Measurements from ENCODE around the gene POGLUT3. TPM values are rescaled to one million over a fixed set of nuclear protein-coding genes. Genes with fewer than 3 reads are reported as not detected.

Gene POGLUT3
- total RNA-seq, 2 donors from 2014 or later: 10.2 to 13.2 TPM

GRCh38 chr11:108525161-108525560 is 27.0 kb upstream of the POGLUT3 start:
- no peak for DNase-seq (ENCODE audit: low spot score)
- Histone ChIP-seq H3K27me3 (no peaks in the 10 kb centered on the region), H3K27ac (no peak overlapping the region), H3K9me3 (no peaks in the 10 kb centered on the region), H3K4me1 (no peaks in the 10 kb centered on the region), H3K36me3 (no peaks in the 10 kb centered on the region), H3K4me3 (no peak overlapping the region)
- TF ChIP-seq, protein P1, sequence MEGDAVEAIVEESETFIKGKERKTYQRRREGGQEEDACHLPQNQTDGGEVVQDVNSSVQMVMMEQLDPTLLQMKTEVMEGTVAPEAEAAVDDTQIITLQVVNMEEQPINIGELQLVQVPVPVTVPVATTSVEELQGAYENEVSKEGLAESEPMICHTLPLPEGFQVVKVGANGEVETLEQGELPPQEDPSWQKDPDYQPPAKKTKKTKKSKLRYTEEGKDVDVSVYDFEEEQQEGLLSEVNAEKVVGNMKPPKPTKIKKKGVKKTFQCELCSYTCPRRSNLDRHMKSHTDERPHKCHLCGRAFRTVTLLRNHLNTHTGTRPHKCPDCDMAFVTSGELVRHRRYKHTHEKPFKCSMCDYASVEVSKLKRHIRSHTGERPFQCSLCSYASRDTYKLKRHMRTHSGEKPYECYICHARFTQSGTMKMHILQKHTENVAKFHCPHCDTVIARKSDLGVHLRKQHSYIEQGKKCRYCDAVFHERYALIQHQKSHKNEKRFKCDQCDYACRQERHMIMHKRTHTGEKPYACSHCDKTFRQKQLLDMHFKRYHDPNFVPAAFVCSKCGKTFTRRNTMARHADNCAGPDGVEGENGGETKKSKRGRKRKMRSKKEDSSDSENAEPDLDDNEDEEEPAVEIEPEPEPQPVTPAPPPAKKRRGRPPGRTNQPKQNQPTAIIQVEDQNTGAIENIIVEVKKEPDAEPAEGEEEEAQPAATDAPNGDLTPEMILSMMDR (IDR thresholded peaks at IDR 0.05): no peak

GRCh38 chr11:108524422-108524821 is 26.2 kb upstream of the POGLUT3 start:
- DNase-seq (ENCODE audit: low spot score): no peak
- Histone ChIP-seq H3K36me3 (no peaks in the 10 kb centered on the region), H3K27me3 (no peaks in the 10 kb centered on the region), H3K4me1 (no peaks in the 10 kb centered on the region), H3K4me3 (no peak overlapping the region), H3K27ac (no peak overlapping the region), H3K9me3 (no peaks in the 10 kb centered on the region)
- TF ChIP-seq, protein P1 (IDR thresholded peaks at IDR 0.05): no peak

GRCh38 chr11:108522318-108522717 is 24.1 kb upstream of the POGLUT3 start:
- Histone ChIP-seq H3K4me1 (no peaks in the 10 kb centered on the region), H3K9me3 (no peaks in the 10 kb centered on the region), H3K4me3 (no peak overlapping the region), H3K27ac (no peak overlapping the region), H3K27me3 (no peaks in the 10 kb centered on the region), H3K36me3 (no peaks in the 10 kb centered on the region)
- DNase-seq (ENCODE audit: low spot score): no peak
- TF ChIP-seq, protein P1 (IDR thresholded peaks at IDR 0.05): no peak

DNA sequence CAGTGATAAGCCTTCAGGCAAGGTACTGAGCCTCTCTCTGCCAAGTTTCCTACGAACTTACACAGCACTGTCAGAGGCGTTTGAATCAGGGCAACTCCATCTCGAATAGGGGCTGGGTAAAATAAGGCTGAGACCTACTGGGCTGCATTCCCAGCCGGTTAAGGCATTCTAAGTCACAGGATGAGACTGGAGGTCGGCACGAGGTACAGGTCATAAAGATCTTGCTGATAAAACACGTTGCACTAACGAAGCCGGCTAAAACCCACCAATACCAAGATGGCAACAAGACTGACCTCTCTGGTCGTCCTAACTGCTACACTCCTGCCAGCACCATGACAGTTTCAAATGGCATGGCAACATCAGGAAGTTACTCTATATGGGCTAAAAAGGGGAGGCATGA is 20.4 kb upstream of the POGLUT3 start:
- no peak for DNase-seq (ENCODE audit: low spot score)
- Histone ChIP-seq H3K36me3 (no peaks in the 10 kb centered on the region), H3K9me3 (no peaks in the 10 kb centered on the region), H3K27me3 (no peaks in the 10 kb centered on the region), H3K4me3 (no peak overlapping the region), H3K27ac (no peak overlapping the region), H3K4me1 (no peaks in the 10 kb centered on the region)
- TF ChIP-seq, protein P1 (IDR thresholded peaks at IDR 0.05): no peak

GRCh38 chr11:108516125-108516524 is 17.9 kb upstream of the POGLUT3 start:
- TF ChIP-seq, protein P1 (IDR thresholded peaks at IDR 0.05): no peak
- no peaks in the 10 kb centered on the region for H3K27me3 ChIP-seq
- H3K4me3 ChIP-seq: no peak overlapping the region
- H3K27ac ChIP-seq: no peak overlapping the region
- no peaks in the 10 kb centered on the region for H3K9me3 ChIP-seq
- no peaks in the 10 kb centered on the region for H3K36me3 ChIP-seq
- H3K4me1 ChIP-seq: no peaks in the 10 kb centered on the region
- no peak for DNase-seq (ENCODE audit: low spot score)

- H3K36me3 ChIP-seq: no peaks in the 10 kb centered on the region
- DNase-seq (ENCODE audit: low spot score): no peak
- TF ChIP-seq, protein P1 (IDR thresholded peaks at IDR 0.05): no peak
- no peaks in the 10 kb centered on the region for H3K27me3 ChIP-seq
- no peak overlapping the region for H3K4me3 ChIP-seq
- no peaks in the 10 kb centered on the region for H3K4me1 ChIP-seq
- H3K27ac ChIP-seq: no peak overlapping the region
- H3K9me3 ChIP-seq: no peaks in the 10 kb centered on the region
These were observed 14.5 kb upstream of the POGLUT3 start for GRCh38 chr11:108512708-108513107.
